ENCODE data around the gene ATP1A4. TPM values are rescaled to one million over a fixed set of nuclear protein-coding genes. Genes with fewer than 3 reads are reported as not detected.

Gene ATP1A4
- total and polyA plus RNA-seq, 9 donors = 0.44 to 3.4 (median 1.4) TPM

GRCh38 chr1:160187407-160187806 lies 36.0 kb downstream of the ATP1A4 start:
- H3K4me1 ChIP-seq (ENCODE audit: control insufficient read depth, insufficient read depth, low read length) = peaks cover 38% of the 10 kb centered on the region
- H3K9me3 ChIP-seq (replicated peaks; ENCODE audit: control insufficient read depth, low read depth, low read length) = no peaks in the 10 kb centered on the region
- no peaks in the 10 kb centered on the region for H3K27me3 ChIP-seq (ENCODE audit: control insufficient read depth, insufficient read depth, low read length)
- no peak for DNase-seq
- H3K4me3 ChIP-seq (ENCODE audit: low read length) = no peak overlapping the region
- WGBS (ENCODE audit: insufficient coverage) = 73% methylated on average over 3 of the region's 7 CpGs
- H3K27ac ChIP-seq (ENCODE audit: low read length) = no peak overlapping the region
- no peaks in the 10 kb centered on the region for H3K36me3 ChIP-seq (ENCODE audit: control insufficient read depth, insufficient read depth, low read length)

- 60% methylated on average over 5 of the region's 7 CpGs for WGBS (ENCODE audit: insufficient coverage)
- H3K4me1 ChIP-seq (ENCODE audit: control insufficient read depth, insufficient read depth, low read length) = peaks cover 47% of the 10 kb centered on the region
- peak overlapping the region; percentile 87 for H3K27ac ChIP-seq (ENCODE audit: low read length)
- no peak overlapping the region for H3K4me3 ChIP-seq (ENCODE audit: low read length)
- DNase-seq = peak; percentile 63
- H3K27me3 ChIP-seq (ENCODE audit: control insufficient read depth, insufficient read depth, low read length) = no peaks in the 10 kb centered on the region
- no peaks in the 10 kb centered on the region for H3K36me3 ChIP-seq (ENCODE audit: control insufficient read depth, insufficient read depth, low read length)
- H3K9me3 ChIP-seq (replicated peaks; ENCODE audit: control insufficient read depth, low read depth, low read length) = no peaks in the 10 kb centered on the region
These were observed 36.9 kb downstream of the ATP1A4 start for GRCh38 chr1:160188341-160188740.

DNA sequence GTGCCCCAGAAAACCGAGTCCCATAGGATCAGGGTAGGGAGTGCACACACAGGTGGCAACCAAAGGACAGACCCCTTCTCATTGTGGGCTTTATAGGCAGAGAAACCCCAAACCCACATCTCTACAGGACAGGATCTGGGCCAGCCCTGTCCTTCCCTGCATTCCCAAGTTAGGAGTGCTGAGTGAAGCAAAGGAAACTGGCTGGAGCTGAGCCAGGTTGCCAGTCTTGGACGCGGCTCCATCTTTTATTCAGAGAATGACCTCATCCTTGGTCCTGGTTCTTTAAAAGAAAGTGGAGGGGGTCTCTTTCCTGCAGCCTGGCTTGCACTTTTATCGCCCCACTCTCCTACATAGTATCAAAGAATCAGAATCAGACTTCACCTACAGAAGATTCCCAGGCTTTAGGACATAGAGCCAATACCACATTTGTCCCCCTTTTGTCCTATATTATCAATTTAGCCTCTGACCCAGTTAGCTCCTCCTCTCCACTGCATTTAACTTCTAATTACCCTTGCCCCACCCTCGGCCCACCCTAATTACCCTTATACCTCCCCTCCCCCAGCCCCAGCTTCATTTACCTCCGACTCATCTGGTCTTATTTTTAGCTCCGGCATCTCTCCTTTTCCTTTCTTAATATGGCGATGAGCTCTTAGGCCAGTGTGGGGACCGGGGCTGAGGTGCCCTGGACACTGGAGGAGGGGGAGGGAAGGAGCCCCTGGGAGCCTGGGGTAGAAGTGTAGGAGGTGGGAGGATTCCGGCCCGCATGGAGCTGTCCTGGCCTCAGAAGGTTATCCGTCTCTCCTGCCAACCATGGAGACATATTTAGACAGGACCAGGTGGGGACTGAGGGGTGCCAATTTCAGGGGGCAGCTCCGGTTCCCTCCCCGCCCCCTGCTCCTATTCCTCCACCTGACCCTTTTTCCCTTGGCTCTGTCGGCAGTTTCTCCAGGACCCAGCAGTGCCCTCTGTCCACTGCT lies 38.5 kb downstream of the ATP1A4 start, which contains the start of gene CASQ1:
CASQ1 (plus strand) TSS at position 927 of the 977 bp plus-strand sequence. CDS start 177 bp downstream, outside the sequence.
- H3K27me3 ChIP-seq (ENCODE audit: control insufficient read depth, insufficient read depth, low read length) = no peaks in the 10 kb centered on the region
- DNase-seq = peak; percentile 81
- 51% methylated on average over 7 of the region's 15 CpGs for WGBS (ENCODE audit: insufficient coverage)
- H3K27ac ChIP-seq (ENCODE audit: low read length) = peak within 1 kb of the TSS; percentile 87
- no peaks in the 10 kb centered on the region for H3K9me3 ChIP-seq (replicated peaks; ENCODE audit: control insufficient read depth, low read depth, low read length)
- H3K4me1 ChIP-seq (ENCODE audit: control insufficient read depth, insufficient read depth, low read length) = peaks cover 52% of the 10 kb centered on the region
- H3K36me3 ChIP-seq (ENCODE audit: control insufficient read depth, insufficient read depth, low read length) = peaks cover 10% of the 10 kb centered on the region
- H3K4me3 ChIP-seq (ENCODE audit: low read length) = peak within 1 kb of the TSS; percentile 52

GRCh38 chr1:160191756-160192155 lies 40.4 kb downstream of the ATP1A4 start:
- WGBS (ENCODE audit: insufficient coverage) = no CpG with 5 or more reads among the region's 3 CpGs
- peaks cover 10% of the 10 kb centered on the region for H3K36me3 ChIP-seq (ENCODE audit: control insufficient read depth, insufficient read depth, low read length)
- H3K27ac ChIP-seq (ENCODE audit: low read length) = peak overlapping the region; percentile 93
- H3K4me3 ChIP-seq (ENCODE audit: low read length) = peak overlapping the region; percentile 52
- no peaks in the 10 kb centered on the region for H3K9me3 ChIP-seq (replicated peaks; ENCODE audit: control insufficient read depth, low read depth, low read length)
- H3K27me3 ChIP-seq (ENCODE audit: control insufficient read depth, insufficient read depth, low read length) = no peaks in the 10 kb centered on the region
- no peak for DNase-seq
- H3K4me1 ChIP-seq (ENCODE audit: control insufficient read depth, insufficient read depth, low read length) = peaks cover 46% of the 10 kb centered on the region

DNA sequence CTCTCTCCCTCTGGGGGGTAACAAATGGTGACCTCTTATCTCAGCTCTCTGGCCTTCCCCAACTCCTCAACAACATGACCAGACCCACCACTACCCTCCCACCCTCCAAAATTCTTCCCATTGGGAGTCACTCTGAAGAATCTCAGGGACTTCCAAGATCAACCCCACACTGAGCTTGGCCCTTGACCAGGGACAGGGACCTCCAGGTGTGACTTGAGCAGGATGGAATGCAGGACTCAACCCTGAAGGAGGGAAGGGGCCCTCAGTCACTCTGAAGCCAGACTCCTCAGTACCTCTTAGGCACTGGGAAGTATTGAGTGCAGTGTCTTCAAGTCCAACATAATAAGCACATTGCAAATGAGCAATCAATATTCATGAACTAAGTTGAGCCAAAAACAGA lies 40.8 kb downstream of the ATP1A4 start:
- Histone ChIP-seq H3K27me3 (ENCODE audit: control insufficient read depth, insufficient read depth, low read length) (no peaks in the 10 kb centered on the region), H3K27ac (ENCODE audit: low read length) (peak overlapping the region; percentile 93), H3K36me3 (ENCODE audit: control insufficient read depth, insufficient read depth, low read length) (peaks cover 10% of the 10 kb centered on the region), H3K4me1 (ENCODE audit: control insufficient read depth, insufficient read depth, low read length) (peaks cover 43% of the 10 kb centered on the region), H3K4me3 (ENCODE audit: low read length) (peak overlapping the region; percentile 52), H3K9me3 (replicated peaks; ENCODE audit: control insufficient read depth, low read depth, low read length) (no peaks in the 10 kb centered on the region)
- DNase-seq = no peak

DNA sequence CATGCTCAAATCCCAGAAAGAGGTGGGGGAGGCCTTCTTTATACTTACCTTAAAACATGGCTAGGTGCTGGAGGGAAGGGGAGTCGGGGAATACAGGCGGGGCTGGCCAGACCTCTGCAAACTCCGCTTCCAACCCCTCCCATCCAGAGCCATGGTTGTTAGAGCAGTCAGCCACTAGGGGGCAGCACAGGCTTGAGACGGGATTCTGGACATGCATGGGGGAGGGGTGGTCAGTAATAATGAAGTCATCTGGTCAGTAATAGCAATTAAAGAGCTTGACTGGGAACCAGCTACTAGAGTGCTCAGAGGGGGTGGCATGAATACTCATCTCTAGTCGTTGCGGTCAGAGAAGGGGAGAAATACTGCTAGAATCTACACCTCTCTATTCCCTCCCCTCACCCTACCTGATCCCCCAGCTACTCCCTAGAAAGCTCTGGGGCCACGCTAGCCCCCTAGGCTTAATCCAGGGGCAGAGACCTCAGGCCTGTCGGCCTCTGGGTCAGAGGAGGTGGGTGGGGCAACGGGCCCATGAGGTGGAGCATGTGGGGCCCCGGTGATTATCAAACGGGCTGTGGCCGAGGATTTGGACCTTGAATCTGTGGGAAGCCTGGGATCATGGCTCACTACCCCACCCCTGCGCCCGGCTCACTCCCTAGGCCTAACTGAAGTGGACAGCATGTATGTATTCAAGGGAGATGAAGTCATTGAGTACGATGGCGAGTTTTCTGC lies 41.9 kb downstream of the ATP1A4 start:
- Histone ChIP-seq H3K9me3 (replicated peaks; ENCODE audit: control insufficient read depth, low read depth, low read length) (no peaks in the 10 kb centered on the region), H3K27me3 (ENCODE audit: control insufficient read depth, insufficient read depth, low read length) (no peaks in the 10 kb centered on the region), H3K4me3 (ENCODE audit: low read length) (peak overlapping the region; percentile 52), H3K36me3 (ENCODE audit: control insufficient read depth, insufficient read depth, low read length) (peaks cover 10% of the 10 kb centered on the region), H3K4me1 (ENCODE audit: control insufficient read depth, insufficient read depth, low read length) (peaks cover 38% of the 10 kb centered on the region), H3K27ac (ENCODE audit: low read length) (peak overlapping the region; percentile 93)
- WGBS (ENCODE audit: insufficient coverage) = 25% methylated on average over 4 of the region's 16 CpGs
- DNase-seq = peak; percentile 93

DNA sequence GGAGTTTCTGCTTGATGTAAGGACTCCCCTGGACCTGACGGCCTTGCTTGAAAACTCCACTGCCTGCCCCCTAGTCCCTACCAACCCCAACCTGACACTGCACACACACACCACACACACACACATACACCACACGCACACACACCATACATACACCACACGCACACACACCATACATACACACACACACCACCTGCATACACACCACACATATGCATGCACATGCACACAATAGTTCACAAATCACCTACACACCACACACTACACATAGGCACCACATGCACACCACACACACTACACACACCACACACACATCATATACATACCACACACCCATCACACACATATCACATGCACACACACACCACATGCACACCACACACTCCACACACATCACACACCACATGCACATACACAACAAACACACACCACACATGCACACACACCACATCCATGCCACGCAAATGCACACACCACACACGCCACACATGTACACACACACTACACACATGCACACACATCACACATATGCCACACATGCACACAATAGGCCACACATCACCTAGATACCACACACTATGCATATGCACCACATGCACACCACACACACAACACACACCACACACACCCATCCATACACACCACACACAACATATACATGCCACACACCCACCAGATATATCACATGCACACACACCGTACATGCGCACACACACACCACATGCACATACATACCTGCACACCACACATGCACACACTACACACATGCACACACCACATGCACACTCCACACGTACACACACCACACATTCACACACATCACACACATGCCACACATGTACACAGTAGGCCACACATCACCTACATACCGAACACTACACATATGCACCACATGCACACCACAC lies 42.7 kb downstream of the ATP1A4 start:
- Histone ChIP-seq H3K27me3 (ENCODE audit: control insufficient read depth, insufficient read depth, low read length) (no peaks in the 10 kb centered on the region), H3K36me3 (ENCODE audit: control insufficient read depth, insufficient read depth, low read length) (peaks cover 13% of the 10 kb centered on the region), H3K27ac (ENCODE audit: low read length) (no peak overlapping the region), H3K9me3 (replicated peaks; ENCODE audit: control insufficient read depth, low read depth, low read length) (no peaks in the 10 kb centered on the region), H3K4me1 (ENCODE audit: control insufficient read depth, insufficient read depth, low read length) (peaks cover 30% of the 10 kb centered on the region), H3K4me3 (ENCODE audit: low read length) (no peak overlapping the region)
- DNase-seq = no peak
- 90% methylated on average over 9 of the region's 9 CpGs for WGBS (ENCODE audit: insufficient coverage)

- Histone ChIP-seq H3K4me1 (ENCODE audit: control insufficient read depth, insufficient read depth, low read length) (peaks cover 24% of the 10 kb centered on the region), H3K27ac (ENCODE audit: low read length) (no peak overlapping the region), H3K4me3 (ENCODE audit: low read length) (no peak overlapping the region), H3K9me3 (replicated peaks; ENCODE audit: control insufficient read depth, low read depth, low read length) (no peaks in the 10 kb centered on the region), H3K36me3 (ENCODE audit: control insufficient read depth, insufficient read depth, low read length) (peaks cover 16% of the 10 kb centered on the region), H3K27me3 (ENCODE audit: control insufficient read depth, insufficient read depth, low read length) (no peaks in the 10 kb centered on the region)
- DNase-seq = no peak
- 67% methylated on average over 1 of the region's 2 CpGs for WGBS (ENCODE audit: insufficient coverage)
These were observed 43.3 kb downstream of the ATP1A4 start for GRCh38 chr1:160194737-160195059.

- 80% methylated on average over 1 of the region's 4 CpGs for WGBS (ENCODE audit: insufficient coverage)
- H3K36me3 ChIP-seq (ENCODE audit: control insufficient read depth, insufficient read depth, low read length) = peaks cover 25% of the 10 kb centered on the region
- no peaks in the 10 kb centered on the region for H3K9me3 ChIP-seq (replicated peaks; ENCODE audit: control insufficient read depth, low read depth, low read length)
- H3K27ac ChIP-seq (ENCODE audit: low read length) = no peak overlapping the region
- no peak for DNase-seq
- no peaks in the 10 kb centered on the region for H3K27me3 ChIP-seq (ENCODE audit: control insufficient read depth, insufficient read depth, low read length)
- no peak overlapping the region for H3K4me3 ChIP-seq (ENCODE audit: low read length)
- H3K4me1 ChIP-seq (ENCODE audit: control insufficient read depth, insufficient read depth, low read length) = peaks cover 17% of the 10 kb centered on the region
These were observed 44.7 kb downstream of the ATP1A4 start for GRCh38 chr1:160196143-160196542.
